ENCODE data around the gene CNIH3.

GRCh38 chr1:224781800-224782199 is 165.7 kb downstream of the CNIH3 start:
- TF ChIP-seq SMC3 (IDR thresholded peaks at IDR 0.05; ENCODE audit: borderline replicate concordance, low read length) = no peak
- TF ChIP-seq RBBP5 (conservative IDR thresholded peaks at IDR 0.05) = no peak
- no peak for TF ChIP-seq POLR2AphosphoS2 (IDR thresholded peaks at IDR 0.05; ENCODE audit: low read depth, low read length)
- TF ChIP-seq EP300 (IDR thresholded peaks at IDR 0.05; ENCODE audit: borderline replicate concordance in 1 of 2, control insufficient read depth in 1 of 2, low read depth in 2 of 2, low read length in 2 of 2) = no peak
- no peak for TF ChIP-seq CTCF (IDR thresholded peaks at IDR 0.05 in 2 of 3, conservative IDR thresholded peaks at IDR 0.05 in 1 of 3; ENCODE audit: control insufficient read depth in 2 of 3, extremely low read depth in 1 of 3, insufficient read depth in 1 of 3, low read depth in 3 of 3, low read length in 3 of 3)
- TF ChIP-seq PBX3 (IDR thresholded peaks at IDR 0.05; ENCODE audit: insufficient replicate concordance, low read depth, low read length) = no peak
- TF ChIP-seq SREBF1 (IDR thresholded peaks at IDR 0.05; ENCODE audit: low read length) = no peak
- no peak for TF ChIP-seq ESRRA (IDR thresholded peaks at IDR 0.05; ENCODE audit: low read length)
- TF ChIP-seq POLR2A (IDR thresholded peaks at IDR 0.05; ENCODE audit: low read depth, low read length) = no peak
- no peak for TF ChIP-seq POLR2AphosphoS5 (IDR thresholded peaks at IDR 0.05; ENCODE audit: low read length)
- TF ChIP-seq USF2 (IDR thresholded peaks at IDR 0.05; ENCODE audit: borderline replicate concordance, low read depth, low read length) = no peak
- TF ChIP-seq JUND (IDR thresholded peaks at IDR 0.05; ENCODE audit: low read depth, low read length) = no peak

Data from GM12878 (cell line).